ENCODE measurements around the gene NRXN3.

The NRXN3 gene

GRCh38 chr14:79177106-79177505 is 1006.9 kb downstream of the NRXN3 start:
- DNase-seq, result no peak

- DNase-seq, result no peak
Measured at GRCh38 chr14:79178719-79179118, 1008.5 kb downstream of the NRXN3 start.

DNA sequence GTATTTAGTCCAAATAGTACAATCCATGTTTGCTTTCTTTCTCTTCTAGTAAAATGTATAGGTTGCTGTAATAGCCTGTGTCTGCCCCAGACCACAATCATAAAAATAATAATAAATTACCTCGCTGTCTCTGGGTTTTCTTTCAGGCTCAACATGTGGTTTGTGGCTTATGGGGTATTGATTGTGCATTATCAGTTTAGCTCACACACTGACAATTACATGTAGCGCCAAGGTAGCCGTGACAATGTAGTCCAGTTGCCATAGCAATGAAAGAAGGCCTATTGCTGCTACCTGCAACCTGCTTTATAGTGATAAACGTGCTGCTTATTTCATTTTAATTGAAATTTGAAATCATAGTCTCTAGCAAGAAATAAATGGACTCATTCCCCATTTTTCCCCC is 1009.8 kb downstream of the NRXN3 start:
- DNase-seq, result no peak

DNA sequence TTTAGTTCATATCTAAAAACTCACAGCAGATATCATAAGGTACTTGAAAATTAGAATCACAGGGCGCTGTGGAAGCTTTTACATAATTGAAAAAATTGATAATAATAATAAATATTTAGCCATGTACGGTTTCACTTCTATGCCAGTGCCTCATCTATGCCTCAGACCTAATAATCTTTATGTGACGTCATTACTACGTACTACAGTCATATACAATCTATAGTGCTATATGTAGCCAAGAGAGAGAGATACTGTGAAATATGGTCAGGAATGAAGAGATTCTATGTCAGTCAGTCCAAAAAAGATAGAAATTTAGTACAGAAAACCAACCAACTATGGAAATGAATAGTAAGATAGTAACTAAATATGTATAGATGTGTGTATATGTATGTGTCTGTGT is 1010.5 kb downstream of the NRXN3 start:
- no peak for DNase-seq

DNA sequence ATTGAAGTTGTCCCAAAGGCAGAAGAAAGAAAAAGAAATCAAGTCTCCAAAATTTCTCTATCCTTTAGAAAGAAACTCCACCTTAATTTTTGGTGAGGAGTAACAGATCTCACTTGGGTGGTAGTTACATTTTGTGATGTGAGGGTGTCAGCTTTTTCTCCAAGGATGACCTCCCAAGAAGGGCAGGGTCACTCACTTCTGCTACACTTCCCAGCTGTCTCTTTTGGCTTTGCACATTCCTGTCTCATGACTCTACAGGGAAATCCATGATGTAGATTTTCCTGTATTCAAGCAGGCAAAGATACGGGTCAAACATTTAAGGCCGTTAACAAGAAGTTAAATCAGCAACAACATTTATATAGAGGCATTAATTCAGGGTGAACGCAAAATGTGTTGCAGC is 1016.4 kb downstream of the NRXN3 start:
- no peak for DNase-seq

- no peak for DNase-seq
Measured at GRCh38 chr14:79193689-79194477, 1023.7 kb downstream of the NRXN3 start.

DNA sequence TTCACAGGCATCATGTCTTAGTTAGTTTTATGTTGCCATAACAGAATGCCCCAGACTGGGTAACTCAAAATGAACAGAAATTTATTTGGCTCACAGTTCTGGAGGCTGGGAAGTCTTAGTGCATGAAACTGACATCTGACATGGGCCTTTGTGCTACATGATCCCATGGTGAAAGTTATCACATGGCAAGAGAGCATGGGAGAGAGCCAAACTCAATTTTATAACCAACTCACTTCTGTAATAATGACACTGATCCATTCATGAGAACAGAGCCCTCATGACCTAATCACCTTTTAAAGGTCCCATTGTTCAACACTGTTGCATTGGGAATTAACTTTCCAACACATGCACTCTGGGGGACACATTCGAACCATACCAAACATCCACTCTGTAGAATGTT is 1026.0 kb downstream of the NRXN3 start:
- no peak for DNase-seq

DNA sequence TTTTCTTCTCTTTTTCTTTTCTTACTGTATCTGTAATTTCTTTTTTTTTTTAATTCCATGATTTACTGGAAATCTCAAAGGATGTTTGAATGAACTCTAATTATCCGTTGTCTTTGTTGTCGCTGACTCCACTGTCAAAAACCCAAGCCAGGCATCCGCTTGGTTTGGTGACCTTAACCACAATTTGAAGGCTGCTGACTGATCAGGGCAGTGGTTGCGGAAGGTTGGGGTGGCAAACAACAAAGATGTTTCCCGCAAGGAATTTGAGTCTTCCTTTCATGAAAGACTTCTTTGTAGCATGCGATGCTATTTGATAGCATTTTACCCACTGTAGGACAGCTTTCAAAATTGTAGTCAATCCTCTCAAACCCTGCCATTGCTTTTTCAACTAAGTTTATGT is 1027.3 kb downstream of the NRXN3 start:
- DNase-seq, result no peak

DNA sequence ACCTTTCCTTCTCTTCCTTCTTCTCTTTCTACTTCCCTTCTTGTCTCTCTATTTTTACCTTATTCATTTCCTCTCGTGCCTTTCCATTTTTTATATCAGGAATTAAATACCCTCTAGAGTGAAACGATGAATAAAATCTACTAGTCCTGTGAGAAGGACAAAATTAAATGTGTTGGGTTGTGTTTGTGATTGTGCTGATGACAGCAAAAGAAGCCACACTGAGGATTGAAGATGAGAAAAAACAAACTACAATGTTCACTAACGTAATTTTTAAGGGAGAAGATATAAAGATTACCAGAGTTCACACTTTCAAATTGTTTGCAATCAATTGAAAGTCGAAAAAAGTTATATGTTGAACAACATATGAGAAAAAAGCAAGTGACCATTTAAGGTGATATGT is 1029.0 kb downstream of the NRXN3 start:
- DNase-seq, result no peak

DNA sequence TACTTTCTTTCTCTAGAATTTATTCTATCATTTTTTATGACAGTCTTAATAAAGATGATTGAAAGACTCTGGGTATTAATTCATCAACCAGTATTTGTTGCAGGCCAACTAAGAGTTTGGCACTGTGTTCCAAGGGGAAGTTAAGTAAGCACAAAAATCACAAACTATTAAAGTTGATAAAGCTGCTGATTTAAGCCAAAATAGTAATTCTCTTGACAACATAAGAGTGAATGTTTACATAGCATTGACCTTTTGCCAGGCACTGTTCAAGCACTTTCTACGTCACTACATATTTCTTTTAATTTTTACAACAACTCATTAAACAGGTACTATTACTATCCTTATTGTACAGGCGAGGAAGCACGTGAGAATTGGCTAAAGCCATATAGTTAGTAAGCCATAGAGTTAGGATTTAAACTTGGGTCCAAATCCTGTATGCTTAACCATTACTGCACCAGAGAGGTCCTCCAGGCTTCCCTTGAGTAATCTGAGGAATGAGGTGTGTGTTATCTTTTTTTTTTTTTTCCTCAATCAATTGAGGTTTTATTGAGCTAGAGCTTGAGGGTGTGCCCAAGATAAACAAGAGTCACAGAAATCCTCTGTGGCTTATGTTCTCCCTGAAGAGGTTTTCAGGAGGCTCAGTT is 1031.5 kb downstream of the NRXN3 start:
- DNase-seq, result no peak

DNA sequence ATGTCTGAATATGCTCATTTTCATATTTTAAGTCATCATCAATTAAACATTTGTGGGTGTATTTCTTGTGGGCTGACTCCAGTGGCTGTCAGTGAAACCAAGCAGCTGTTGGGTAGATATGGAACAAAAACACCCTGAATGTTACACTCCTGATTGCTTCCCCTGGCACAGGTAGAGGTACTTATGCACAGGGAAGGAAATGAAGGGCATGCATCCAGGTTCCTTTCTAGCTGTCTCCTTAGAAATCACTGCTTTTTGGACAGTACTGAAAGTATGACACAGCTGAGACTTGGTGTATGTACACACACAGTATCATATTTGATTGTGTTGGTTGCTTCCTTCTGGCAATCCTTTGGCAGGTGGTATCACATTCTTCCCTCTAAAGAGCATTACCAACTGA is 1034.4 kb downstream of the NRXN3 start:
- DNase-seq, result no peak

DNA sequence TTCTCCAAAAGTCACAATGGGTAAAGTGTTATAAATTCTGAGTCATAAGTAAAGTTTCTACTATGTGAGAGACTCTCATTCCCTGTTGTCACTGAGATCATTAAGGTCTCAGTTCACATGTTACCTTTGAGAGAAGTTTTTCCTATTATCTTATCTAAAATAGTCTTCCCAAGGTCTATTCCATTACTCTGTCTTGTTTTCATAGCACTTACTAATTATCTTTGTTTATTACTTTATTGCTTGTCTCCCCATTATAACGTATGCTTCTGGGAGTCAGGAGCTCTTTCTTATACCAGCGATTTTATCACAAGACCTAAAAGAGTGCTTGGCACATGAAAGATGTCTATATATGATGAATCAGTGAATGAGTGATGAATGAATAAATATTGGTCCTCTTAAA is 1039.2 kb downstream of the NRXN3 start:
- DNase-seq, result no peak

GRCh38 chr14:79225815-79226214 is 1055.6 kb downstream of the NRXN3 start:
- no peak for DNase-seq

DNA sequence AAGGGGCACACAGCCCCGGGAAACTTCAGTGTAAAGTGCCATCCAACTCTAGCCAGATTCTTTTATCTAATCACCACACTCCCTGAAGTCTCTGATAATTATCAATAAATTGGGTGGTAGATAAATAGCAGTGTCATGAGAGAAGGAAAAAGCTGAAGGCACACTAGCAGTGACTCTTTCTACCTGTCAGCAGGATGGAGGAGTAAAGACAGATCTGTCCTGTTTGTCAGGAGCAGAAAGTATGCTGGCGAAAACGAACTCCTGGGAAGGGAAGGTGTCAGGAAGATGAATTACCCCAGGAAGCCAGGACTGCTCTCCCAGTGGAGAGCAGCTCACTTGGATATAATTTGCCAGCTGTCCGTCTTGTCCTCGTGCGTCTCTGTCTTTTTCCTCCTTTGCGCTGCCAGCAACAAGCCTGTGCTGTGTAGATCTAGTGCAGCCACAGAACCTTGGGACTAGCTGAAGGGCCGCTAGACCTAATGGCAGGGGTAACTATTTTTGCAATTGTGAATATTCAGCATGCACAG is 1059.3 kb downstream of the NRXN3 start:
- DNase-seq, result no peak

- no peak for DNase-seq
Measured at GRCh38 chr14:79242666-79243065, 1072.5 kb downstream of the NRXN3 start.

GRCh38 chr14:79246173-79246572 is 1076.0 kb downstream of the NRXN3 start:
- DNase-seq, result no peak

- no peak for DNase-seq
Measured at GRCh38 chr14:79248126-79248525, 1078.0 kb downstream of the NRXN3 start.

GRCh38 chr14:79248771-79249170 is 1078.6 kb downstream of the NRXN3 start:
- DNase-seq, result no peak

GRCh38 chr14:79251278-79251677 is 1081.1 kb downstream of the NRXN3 start:
- DNase-seq, result no peak

- no peak for DNase-seq
Measured at GRCh38 chr14:79253576-79253975, 1083.4 kb downstream of the NRXN3 start.

- no peak for DNase-seq
Measured at GRCh38 chr14:79254069-79254775, 1084.0 kb downstream of the NRXN3 start.

DNA sequence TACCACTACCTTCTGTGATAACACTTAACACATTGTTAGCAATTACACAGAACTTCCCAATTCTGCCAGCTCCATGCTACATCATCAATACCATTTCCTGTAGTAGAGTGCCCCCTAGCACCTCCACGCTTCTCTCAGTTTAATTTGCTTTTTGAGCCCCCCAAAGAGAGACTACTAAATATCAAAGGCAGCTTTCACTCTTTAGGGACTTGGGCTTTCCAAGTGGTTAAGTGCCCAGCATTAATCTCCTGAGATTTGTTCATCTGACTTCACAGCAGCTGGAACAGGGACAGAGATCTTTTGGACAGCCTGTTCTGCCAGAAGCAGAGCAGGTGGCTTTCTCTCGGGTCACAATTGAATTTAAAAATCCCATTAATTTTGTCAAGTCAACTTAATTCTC is 1086.2 kb downstream of the NRXN3 start:
- DNase-seq, result no peak

GRCh38 chr14:79260406-79260805 is 1090.2 kb downstream of the NRXN3 start:
- DNase-seq, result no peak
